Stimulated activated memory B cell treated with anti-CD40 and anti-IgM and Interleukin-4, amounts not matched to agents 10 μg/mL and 1 μg/mL and 100 μg/mL, for 72 hours (primary cell): ENCODE data around the gene RNF10.

Experiments used
- ATAC-seq: fragments of 150-1000 bp; cut with Tn5 transposase; 2 replicates; pipeline ENCODE4 v1.10.0; 2021
- H3K27ac Mint-ChIP-seq: one replicate; pipeline ENCODE4 v1.8.0; 2022; ENCODE audit warnings: mild to moderate bottlenecking, mixed read lengths
- H3K27me3 Mint-ChIP-seq: one replicate; pipeline ENCODE4 v1.8.0; 2022; ENCODE audit warnings: mixed read lengths
- H3K36me3 Mint-ChIP-seq: one replicate; pipeline ENCODE4 v1.8.0; 2022; ENCODE audit warnings: mixed read lengths
- H3K4me1 Mint-ChIP-seq: one replicate; pipeline ENCODE4 v1.8.0; 2022; ENCODE audit warnings: mixed read lengths
- H3K4me3 Mint-ChIP-seq: one replicate; pipeline ENCODE4 v1.8.0; 2022; ENCODE audit warnings: mild to moderate bottlenecking, moderate library complexity, mixed read lengths
- H3K9me3 Mint-ChIP-seq: one replicate; pipeline ENCODE4 v1.8.0; 2022; ENCODE audit warnings: mixed read lengths

The RNF10 gene

DNA sequence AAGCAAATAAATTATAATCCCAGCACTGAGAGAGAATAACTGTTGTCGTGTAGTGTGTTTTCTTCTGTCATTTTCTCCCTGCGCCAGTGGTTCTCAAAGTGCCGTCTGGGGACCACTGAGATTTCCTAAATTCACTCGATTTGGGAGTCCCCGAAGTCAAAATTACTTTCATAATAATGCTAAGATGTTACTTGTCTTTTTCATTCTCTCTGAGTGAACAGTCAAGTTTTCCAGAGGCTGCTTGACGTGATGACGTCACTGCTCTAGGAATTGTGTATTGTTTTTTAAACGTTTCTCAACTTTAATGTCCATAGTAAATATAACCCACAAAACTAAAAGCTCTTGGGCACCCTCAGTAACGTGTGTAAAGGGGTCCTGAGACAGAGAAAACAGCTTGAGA, 47.8 kb downstream of the RNF10 start:
- no peak for ATAC-seq
- Mint-ChIP-seq H3K27me3 (no peaks in the 10 kb centered on the region), H3K4me3 (peak overlapping the region; percentile 96), H3K4me1 (peaks cover 48% of the 10 kb centered on the region), H3K36me3 (peaks cover 8% of the 10 kb centered on the region), H3K9me3 (no peaks in the 10 kb centered on the region), H3K27ac (peak overlapping the region; percentile 87)

DNA sequence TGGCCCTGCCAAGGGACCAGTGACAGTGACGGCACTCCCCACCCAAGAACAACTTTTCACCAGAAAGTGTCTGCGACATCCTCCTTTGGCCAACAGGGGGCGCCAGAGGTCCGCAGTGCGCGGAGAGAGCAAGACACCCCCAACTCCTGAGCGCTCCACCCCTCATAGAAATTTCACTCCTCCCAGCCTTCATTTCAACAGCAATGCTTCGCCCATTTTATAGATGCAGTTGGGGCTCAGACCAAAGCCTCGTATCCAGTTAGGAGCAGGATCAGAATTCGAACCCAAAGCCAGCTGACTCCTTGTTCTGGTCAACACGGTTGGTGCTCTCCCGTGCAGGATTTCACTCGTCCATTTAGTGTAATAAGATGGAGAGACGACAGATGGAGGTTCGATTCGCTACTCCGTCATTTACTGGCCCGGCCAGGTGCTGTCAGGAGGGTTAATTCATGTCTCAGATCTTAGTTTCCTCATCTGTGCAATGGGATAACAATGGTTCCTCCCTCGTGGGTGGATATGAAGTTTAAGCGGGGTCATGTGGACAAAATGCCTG, 49.4 kb downstream of the RNF10 start:
- Mint-ChIP-seq H3K4me1 (peaks cover 48% of the 10 kb centered on the region), H3K36me3 (no peaks in the 10 kb centered on the region), H3K9me3 (no peaks in the 10 kb centered on the region), H3K27me3 (no peaks in the 10 kb centered on the region), H3K27ac (no peak overlapping the region), H3K4me3 (peak overlapping the region; percentile 65)
- ATAC-seq, result peak; percentile 25

DNA sequence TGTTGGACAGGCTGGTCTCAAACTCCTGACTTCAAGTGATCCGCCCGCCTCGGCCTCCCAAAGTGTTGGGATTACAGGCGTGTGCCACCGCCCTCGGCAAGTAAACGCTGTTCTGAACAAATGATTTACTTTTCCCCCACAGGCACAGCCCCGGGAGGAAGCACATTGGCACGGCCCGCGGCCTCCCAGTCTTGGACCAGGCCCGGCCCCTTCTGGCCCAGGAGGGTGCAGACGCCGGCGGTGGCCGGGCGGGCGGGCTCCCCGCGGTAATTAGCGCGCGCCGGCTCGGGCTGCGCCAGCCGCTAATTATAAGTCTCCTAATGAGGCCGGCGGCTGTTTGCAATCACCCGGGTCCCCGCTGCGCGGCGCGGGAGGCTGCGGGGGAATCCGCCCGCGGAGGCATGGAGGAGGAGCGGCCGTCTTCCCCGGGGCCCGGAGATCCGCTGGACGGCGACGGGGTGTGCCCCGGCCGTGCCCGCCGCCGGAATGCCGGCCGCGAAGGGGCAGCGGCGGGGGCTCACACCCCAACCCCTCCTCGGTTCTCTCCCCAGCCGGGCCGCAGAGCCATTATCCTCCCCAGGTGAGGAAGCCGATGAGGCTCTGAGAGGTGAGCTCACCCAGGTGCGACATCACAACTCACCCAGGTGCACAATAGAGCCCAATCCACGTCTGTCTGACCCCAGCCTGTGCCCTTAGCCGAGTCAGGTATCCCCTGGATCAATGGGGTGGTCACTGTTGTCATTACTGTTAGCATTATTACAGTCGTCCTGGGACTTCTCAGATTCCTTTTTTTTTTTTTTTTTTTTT, 50.4 kb downstream of the RNF10 start:
- Mint-ChIP-seq H3K4me1 (peaks cover 42% of the 10 kb centered on the region), H3K27me3 (no peaks in the 10 kb centered on the region), H3K36me3 (no peaks in the 10 kb centered on the region), H3K27ac (peak overlapping the region; percentile 55), H3K4me3 (peak overlapping the region; percentile 76), H3K9me3 (no peaks in the 10 kb centered on the region)
- peak; percentile 37 for ATAC-seq

DNA sequence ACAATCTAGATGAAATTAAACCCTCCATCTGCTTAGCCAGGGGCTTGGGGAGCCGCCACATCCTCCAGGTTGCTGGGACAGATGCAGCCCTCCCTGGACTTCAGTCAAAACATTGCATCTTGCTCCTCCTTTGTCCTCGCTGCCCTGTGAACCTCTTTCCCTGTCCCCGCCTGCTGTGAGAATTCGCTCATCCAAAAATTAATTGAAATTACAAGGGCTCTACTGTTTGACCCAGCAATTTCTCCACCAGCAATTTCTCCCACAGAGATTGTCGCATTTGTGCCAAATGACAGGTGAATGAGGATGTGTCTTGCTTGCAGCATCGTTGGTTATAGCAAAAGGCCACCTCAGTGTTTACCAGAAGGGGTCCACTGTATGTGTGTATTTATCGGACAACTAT, 52.0 kb downstream of the RNF10 start:
- no peaks in the 10 kb centered on the region for H3K27me3 Mint-ChIP-seq
- H3K9me3 Mint-ChIP-seq, result no peaks in the 10 kb centered on the region
- no peaks in the 10 kb centered on the region for H3K36me3 Mint-ChIP-seq
- no peak for ATAC-seq
- no peak overlapping the region for H3K27ac Mint-ChIP-seq
- H3K4me1 Mint-ChIP-seq, result peaks cover 26% of the 10 kb centered on the region
- H3K4me3 Mint-ChIP-seq, result no peak overlapping the region

GRCh38 chr12:120586860-120587259, 52.7 kb downstream of the RNF10 start:
- Mint-ChIP-seq H3K27ac (no peak overlapping the region), H3K4me3 (no peak overlapping the region), H3K9me3 (no peaks in the 10 kb centered on the region), H3K36me3 (no peaks in the 10 kb centered on the region), H3K4me1 (peaks cover 19% of the 10 kb centered on the region), H3K27me3 (no peaks in the 10 kb centered on the region)
- ATAC-seq, result no peak

- Mint-ChIP-seq H3K9me3 (no peaks in the 10 kb centered on the region), H3K36me3 (no peaks in the 10 kb centered on the region)
- no peak for ATAC-seq
These were observed 54.2 kb downstream of the RNF10 start for GRCh38 chr12:120588371-120588770.

DNA sequence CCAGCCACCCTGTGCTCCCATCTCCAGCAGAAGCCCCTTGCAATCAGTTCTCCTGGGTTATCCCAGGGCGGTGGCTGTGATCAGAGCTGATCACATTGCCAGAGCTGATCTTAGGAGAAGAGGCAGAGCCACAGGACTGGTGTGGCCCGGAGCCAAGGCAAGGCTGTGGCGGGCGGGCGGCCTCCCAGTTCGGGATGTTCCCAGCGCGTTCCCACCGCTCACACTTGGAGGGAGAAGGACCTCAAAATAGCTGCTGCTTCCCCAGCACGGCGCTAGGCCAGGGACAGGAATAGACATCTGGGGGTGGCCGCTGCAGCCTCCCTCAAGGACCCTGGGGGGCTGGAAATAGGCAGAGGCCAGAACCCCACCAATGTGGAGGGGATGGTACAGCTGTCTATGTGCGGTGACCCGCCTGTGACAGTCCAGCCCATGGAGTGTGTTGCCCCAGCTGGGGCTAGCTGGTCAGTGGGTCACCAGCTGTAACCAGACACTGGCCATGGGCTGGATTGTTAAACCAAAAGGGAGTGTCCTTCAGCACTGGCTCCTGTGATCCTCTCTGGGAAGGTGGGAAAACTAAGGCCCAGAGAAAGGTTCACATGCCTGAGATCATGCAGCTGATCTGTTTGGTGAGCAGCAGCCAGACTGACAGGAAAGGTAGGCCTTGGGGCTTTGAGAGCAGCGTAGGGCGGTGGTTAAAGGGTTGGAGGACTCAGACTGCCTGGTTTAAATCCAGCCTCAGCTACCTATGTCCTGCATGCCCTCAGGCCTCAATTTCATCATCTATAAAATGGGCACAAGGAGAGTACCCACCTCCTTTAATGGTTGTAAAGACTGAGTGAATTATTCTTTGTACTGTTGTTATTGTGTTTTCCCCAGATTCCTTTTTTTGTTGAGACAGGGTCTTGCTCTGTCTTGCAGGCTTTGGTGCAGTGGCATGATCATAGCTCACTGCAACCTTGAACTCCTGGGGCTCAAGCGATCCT, 55.1 kb downstream of the RNF10 start:
- Mint-ChIP-seq H3K4me1 (peaks cover 3% of the 10 kb centered on the region), H3K27me3 (no peaks in the 10 kb centered on the region), H3K4me3 (no peak overlapping the region), H3K27ac (no peak overlapping the region), H3K9me3 (no peaks in the 10 kb centered on the region), H3K36me3 (no peaks in the 10 kb centered on the region)
- ATAC-seq, result no peak

More at GRCh38 chr12:120588371-120588770, 54.2 kb downstream of the RNF10 start:
- Mint-ChIP-seq H3K4me1 (peaks cover 12% of the 10 kb centered on the region), H3K27me3 (no peaks in the 10 kb centered on the region), H3K27ac (no peak overlapping the region), H3K4me3 (no peak overlapping the region)

- Mint-ChIP-seq H3K36me3 (no peaks in the 10 kb centered on the region), H3K27me3 (no peaks in the 10 kb centered on the region), H3K9me3 (no peaks in the 10 kb centered on the region), H3K27ac (no peak overlapping the region), H3K4me1 (no peaks in the 10 kb centered on the region), H3K4me3 (no peak overlapping the region)
- no peak for ATAC-seq
These were observed 56.7 kb downstream of the RNF10 start for GRCh38 chr12:120590741-120591407.

DNA sequence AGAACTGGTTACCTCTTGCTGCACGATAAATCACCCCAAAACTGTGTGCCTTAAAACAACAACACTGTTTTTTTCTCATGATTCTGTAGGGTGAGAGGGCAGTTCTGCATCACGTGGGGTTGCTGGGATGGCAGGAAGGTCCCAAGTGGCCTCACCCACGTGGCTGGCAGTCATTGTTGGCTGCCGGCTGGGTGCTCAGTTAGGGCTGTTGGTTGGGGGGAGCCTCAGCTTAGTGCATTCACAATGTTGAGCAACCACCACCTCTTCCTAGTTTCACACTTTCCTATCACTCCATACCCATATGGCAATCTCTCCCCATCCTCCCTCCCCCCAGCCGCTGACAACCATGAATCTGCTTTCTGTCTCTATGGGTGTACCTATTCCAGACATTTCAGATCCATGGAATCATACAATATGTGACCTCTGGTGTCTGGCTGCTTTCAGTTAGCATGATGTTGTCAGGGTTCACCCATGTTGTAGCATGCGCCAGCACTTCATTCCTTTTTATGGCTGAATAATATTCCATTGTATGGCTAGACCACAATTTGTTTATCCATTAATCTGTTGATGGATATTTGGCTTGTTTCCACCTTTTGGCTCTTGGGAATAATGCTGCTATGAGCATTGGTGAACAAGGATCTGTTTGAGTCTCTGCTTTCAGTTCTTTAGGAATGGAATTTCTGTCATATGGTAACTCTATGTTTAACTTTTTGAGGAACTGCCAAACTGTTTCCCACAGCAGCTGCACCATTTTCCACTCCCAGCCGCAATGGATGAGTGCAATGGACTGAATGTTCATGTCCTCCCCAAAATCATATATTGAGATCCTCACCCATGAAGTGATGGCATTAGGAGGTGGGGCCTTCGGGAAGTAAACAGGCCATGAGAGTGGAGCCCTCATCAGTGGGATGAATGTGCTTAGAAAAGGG, 58.2 kb downstream of the RNF10 start:
- H3K27me3 Mint-ChIP-seq, result peaks cover 3% of the 10 kb centered on the region
- no peak for ATAC-seq
- H3K4me3 Mint-ChIP-seq, result no peak overlapping the region
- no peaks in the 10 kb centered on the region for H3K4me1 Mint-ChIP-seq
- no peaks in the 10 kb centered on the region for H3K36me3 Mint-ChIP-seq
- H3K27ac Mint-ChIP-seq, result no peak overlapping the region
- no peaks in the 10 kb centered on the region for H3K9me3 Mint-ChIP-seq

DNA sequence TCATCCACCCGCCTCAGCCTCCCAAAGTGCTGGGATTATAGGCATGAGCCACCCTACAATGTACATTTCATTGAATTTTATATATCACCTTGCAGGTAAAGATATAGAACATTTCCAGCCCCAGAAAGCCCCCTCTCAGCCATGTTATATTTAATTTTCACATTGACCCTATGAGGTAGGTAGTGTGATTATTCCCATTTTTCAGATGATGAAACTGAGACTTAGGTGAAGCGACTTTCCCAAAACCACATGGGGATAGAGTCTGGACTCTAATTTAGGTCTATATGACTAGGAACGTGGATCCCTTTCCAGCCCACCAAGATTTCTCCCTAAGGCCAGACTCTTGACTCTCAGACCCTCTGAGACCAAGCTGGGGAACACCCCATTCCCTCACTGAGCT, 62.7 kb downstream of the RNF10 start:
- H3K27ac Mint-ChIP-seq, result no peak overlapping the region
- H3K36me3 Mint-ChIP-seq, result no peaks in the 10 kb centered on the region
- peaks cover 31% of the 10 kb centered on the region for H3K27me3 Mint-ChIP-seq
- H3K4me1 Mint-ChIP-seq, result no peaks in the 10 kb centered on the region
- no peaks in the 10 kb centered on the region for H3K9me3 Mint-ChIP-seq
- no peak overlapping the region for H3K4me3 Mint-ChIP-seq
- no peak for ATAC-seq

DNA sequence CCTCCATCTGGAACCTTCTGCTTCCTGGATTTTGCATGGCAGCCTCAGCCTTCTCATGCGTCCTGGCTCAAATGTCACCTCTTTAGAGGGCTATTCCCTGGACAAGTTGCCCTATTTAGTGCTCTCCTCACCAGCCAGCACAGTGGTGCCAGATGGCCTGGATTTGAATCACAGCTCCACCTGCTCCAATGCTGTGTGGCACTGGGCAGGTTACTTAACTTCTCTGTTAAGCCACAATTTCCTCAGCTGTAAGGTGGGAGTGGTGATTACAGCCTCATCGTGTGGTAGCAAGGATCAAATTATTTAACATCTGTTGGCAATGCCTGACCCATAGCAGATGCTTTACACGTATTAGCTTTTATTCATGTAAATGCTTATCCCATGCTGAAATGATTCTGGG, 63.7 kb downstream of the RNF10 start:
- Mint-ChIP-seq H3K9me3 (no peaks in the 10 kb centered on the region), H3K27me3 (peaks cover 41% of the 10 kb centered on the region), H3K36me3 (no peaks in the 10 kb centered on the region), H3K27ac (no peak overlapping the region), H3K4me3 (no peak overlapping the region), H3K4me1 (peaks cover 8% of the 10 kb centered on the region)
- no peak for ATAC-seq

DNA sequence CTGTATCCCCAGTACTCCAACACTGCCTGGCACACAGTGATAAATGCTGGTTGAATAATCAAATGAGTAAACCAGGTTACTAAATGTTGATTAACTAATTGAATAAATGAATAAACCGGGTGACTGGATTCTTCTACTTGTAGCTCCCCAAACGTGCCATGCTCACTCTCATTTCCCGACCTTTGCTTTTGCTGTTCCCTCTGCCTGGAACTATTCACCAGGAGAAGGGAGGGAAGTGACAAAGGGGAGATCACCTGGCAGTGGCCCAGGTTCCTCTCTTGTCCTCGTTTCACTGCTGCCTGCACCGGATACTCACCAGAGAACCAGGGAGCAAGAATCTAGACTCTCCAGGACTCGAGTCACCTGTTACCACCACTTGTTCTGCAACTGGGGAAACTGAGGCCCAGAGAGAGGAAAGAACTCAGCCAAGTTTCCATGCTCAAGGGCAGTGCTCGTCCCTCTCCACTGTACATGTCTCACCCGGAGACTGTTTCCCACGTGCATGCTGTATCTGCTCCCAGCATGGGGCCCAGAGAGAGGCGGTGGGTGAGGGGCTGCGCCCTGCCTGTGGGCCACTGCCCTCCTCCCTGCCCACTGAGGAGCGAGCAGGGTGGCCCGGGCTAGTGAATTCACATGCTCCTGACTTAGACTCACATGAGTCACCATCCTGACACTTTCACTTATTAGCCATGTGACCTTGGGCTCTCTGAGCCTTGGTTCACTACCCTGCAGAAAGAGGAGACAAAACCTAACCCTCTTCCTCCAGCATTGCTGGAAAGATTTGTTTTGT, 64.7 kb downstream of the RNF10 start:
- Mint-ChIP-seq H3K36me3 (no peaks in the 10 kb centered on the region), H3K9me3 (no peaks in the 10 kb centered on the region), H3K4me3 (no peak overlapping the region), H3K27me3 (peaks cover 42% of the 10 kb centered on the region), H3K27ac (no peak overlapping the region), H3K4me1 (peaks cover 8% of the 10 kb centered on the region)
- peak; percentile 41 for ATAC-seq

GRCh38 chr12:120599672-120600552, 65.8 kb downstream of the RNF10 start:
- peaks cover 42% of the 10 kb centered on the region for H3K27me3 Mint-ChIP-seq
- H3K36me3 Mint-ChIP-seq, result no peaks in the 10 kb centered on the region
- no peak overlapping the region for H3K27ac Mint-ChIP-seq
- H3K4me1 Mint-ChIP-seq, result peaks cover 8% of the 10 kb centered on the region
- ATAC-seq, result no peak
- H3K9me3 Mint-ChIP-seq, result no peaks in the 10 kb centered on the region
- H3K4me3 Mint-ChIP-seq, result no peak overlapping the region
